ENCODE measurements around the gene DST. TPM values are rescaled to one million over a fixed set of nuclear protein-coding genes. Genes with fewer than 3 reads are reported as not detected.

The DST gene
- total and polyA plus RNA-seq, 2 of the 4 experiments (the other 2 are of a cell fraction): 97.7 to 452 TPM

GRCh38 chr6:56538851-56539250 is 103.8 kb downstream of the DST start:
- in situ Hi-C loops (cut with MboI; ENCODE audit: low sequenced_read_pairs) (no loop called here), dilution Hi-C loops (cut with HindIII; ENCODE audit: low sequenced_read_pairs, unreplicated experiment) (no loop called here), intact Hi-C loops (cut with micrococcal nuclease) (no loop called here)
- Histone ChIP-seq H3K14ac (replicated peaks; ENCODE audit: low read depth, low read length) (no peak overlapping the region), H3K56ac (ENCODE audit: extremely low read depth, insufficient read depth, low read length) (no peak overlapping the region), H3K36me3 (ENCODE audit: control insufficient read depth, insufficient read depth, low read length) (peaks cover 19% of the 10 kb centered on the region), H2AK9ac (replicated peaks; ENCODE audit: low read depth, low read length, poor library complexity) (no peak overlapping the region), H3K9me3 (ENCODE audit: control insufficient read depth, insufficient read depth, low read length) (no peaks in the 10 kb centered on the region), H2AK5ac (ENCODE audit: low read depth, low read length) (no peak overlapping the region), H4K91ac (ENCODE audit: insufficient read depth, low read depth, low read length) (no peak overlapping the region), H4K5ac (ENCODE audit: low read depth, low read length) (no peak overlapping the region), H2AFZ (replicated peaks; ENCODE audit: low read length, poor library complexity) (no peak overlapping the region), H3K9ac (ENCODE audit: low read depth, low read length) (no peak overlapping the region; the same call in 1 of the 2 replicates), H3K18ac (ENCODE audit: low read depth, low read length) (no peak overlapping the region), H2BK5ac (ENCODE audit: low read depth, low read length, poor library complexity, severe bottlenecking) (no peak overlapping the region), H3K4me1 (ENCODE audit: control insufficient read depth, insufficient read depth, low read length) (peaks cover 7% of the 10 kb centered on the region), H3K79me1 (ENCODE audit: low read depth in 1 of 2, low read length in 2 of 2) (peaks cover 39 to 66% of the 10 kb centered on the region in 2 experiments), H4K8ac (ENCODE audit: low read depth in 2 of 2, low read length in 2 of 2) (no peak overlapping the region), H4K20me1 (ENCODE audit: insufficient read depth, low read length) (peaks cover 8% of the 10 kb centered on the region; the same call in 1 of the 2 replicates), H3K23ac (ENCODE audit: low read depth, low read length) (no peak overlapping the region), H3K4me2 (ENCODE audit: low read depth, low read length) (peak overlapping the region; percentile 65; the same call in 1 of the 2 replicates), H3K27me3 (ENCODE audit: control insufficient read depth, insufficient read depth, low read length) (no peaks in the 10 kb centered on the region), H3K9me1 (ENCODE audit: insufficient read depth, low read length) (peaks cover 6% of the 10 kb centered on the region), H3K27ac (ENCODE audit: insufficient read depth, low read length) (no peak overlapping the region), H3K4ac (ENCODE audit: low read depth, low read length) (no peak overlapping the region), H2BK120ac (ENCODE audit: low read depth, low read length) (no peak overlapping the region), H3K4me3 (ENCODE audit: insufficient read depth, low read depth, low read length) (0 out of 2 replicates have a peak overlapping the region, but pooled peaks have one; percentile 7), H2BK20ac (ENCODE audit: low read depth, low read length) (no peak overlapping the region), H2BK15ac (ENCODE audit: low read depth, low read length) (no peak overlapping the region)
- CTCF ChIA-PET: interaction anchor here (0.8 kb wide), 1 partner anchor 10 kb away, joined by 3 read pairs; no protein-coding TSS in a partner anchor
- POLR2A ChIA-PET (ENCODE audit: unreplicated experiment): no interaction called here
- ATAC-seq (ENCODE audit: low read depth) (no peak), DNase-seq (no peak)
- no TSS peak for BruUV-seq (replicated peaks)
- TF ChIP-seq RCOR1 (IDR thresholded peaks at IDR 0.05; ENCODE audit: insufficient replicate concordance, low read length) (no peak), POLR2A (IDR thresholded peaks at IDR 0.05; ENCODE audit: low read depth, low read length) (no peak), FOS (IDR thresholded peaks at IDR 0.05; ENCODE audit: low read depth, low read length) (no peak), MXI1 (IDR thresholded peaks at IDR 0.05; ENCODE audit: borderline replicate concordance, low read depth, low read length) (no peak), RFX5 (IDR thresholded peaks at IDR 0.05; ENCODE audit: low read depth, low read length) (no peak), MAFK (IDR thresholded peaks at IDR 0.05; ENCODE audit: low read depth, low read length) (no peak), USF2 (IDR thresholded peaks at IDR 0.05; ENCODE audit: low read depth, low read length) (no peak), CEBPB (IDR thresholded peaks at IDR 0.05; ENCODE audit: low read depth, low read length) (no peak), CHD1 (IDR thresholded peaks at IDR 0.05; ENCODE audit: low read depth, low read length) (no peak), NFE2L2 (IDR thresholded peaks at IDR 0.05; ENCODE audit: low read depth, low read length) (no peak), MAZ (IDR thresholded peaks at IDR 0.05; ENCODE audit: borderline replicate concordance, low read depth, low read length) (no peak), SMC3 (IDR thresholded peaks at IDR 0.05; ENCODE audit: low read depth, low read length) (no peak), ELK1 (IDR thresholded peaks at IDR 0.05; ENCODE audit: borderline replicate concordance, low read depth, low read length) (no peak), RAD21 (IDR thresholded peaks at IDR 0.05; ENCODE audit: low read length) (no peak)
- no CpG with 5 or more reads among the region's 2 CpGs for WGBS, 2 experiments (ENCODE audit: extremely low coverage in 2 of 2, insufficient read length in 1 of 2)
